WTC11 (cell line): ENCODE results near the gene ZXDC.

Source experiments
- ATF1 ChIP-seq: sonication (generic); formaldehyde crosslinking; IDR thresholded peaks from 2 replicates; pipeline ENCODE4 v1.8.1; 2023; ENCODE audit warnings: mild to moderate bottlenecking, moderate library complexity, missing genetic modification reagents
- CTCF ChIP-seq: fragments of 200-600 bp; IDR thresholded peaks from 2 replicates; pipeline ENCODE4 v1.8.0; 2022; ENCODE audit warnings: antibody characterized with exemption
- ESRRA ChIP-seq: sonication (generic); formaldehyde crosslinking; IDR thresholded peaks from 2 replicates; pipeline ENCODE4 v1.8.1; 2022; ENCODE audit warnings: mild to moderate bottlenecking, missing genetic modification reagents, borderline replicate concordance
- PRDM15 ChIP-seq: sonication (generic); formaldehyde crosslinking; IDR thresholded peaks from 2 replicates; pipeline ENCODE4 v1.8.0; 2022; ENCODE audit warnings: missing genetic modification reagents
- PRRX2 ChIP-seq: fragments of 250-450 bp; sonication (Bioruptor Pico); IDR thresholded peaks from 2 replicates; pipeline ENCODE4 v1.8.0; 2021; ENCODE audit warnings: mild to moderate bottlenecking
- SMAD3 ChIP-seq: sonication (generic); formaldehyde crosslinking; IDR thresholded peaks from 2 replicates; pipeline ENCODE4 v1.8.0; 2022; ENCODE audit warnings: missing genetic modification reagents, mild to moderate bottlenecking, borderline replicate concordance
- USF1 ChIP-seq: sonication (generic); formaldehyde crosslinking; IDR thresholded peaks from 2 replicates; pipeline ENCODE4 v1.8.0; 2022; ENCODE audit warnings: mild to moderate bottlenecking, missing genetic modification reagents
- ZBTB21 ChIP-seq: sonication (generic); formaldehyde crosslinking; IDR thresholded peaks from 2 replicates; pipeline ENCODE4 v1.8.1; 2023; ENCODE audit warnings: mild to moderate bottlenecking, missing genetic modification reagents, borderline replicate concordance

- TF ChIP-seq PRDM15 (CRISPR knock-in tag) (no peak), USF1 (CRISPR knock-in tag) (no peak), PRRX2 (CRISPR knock-in tag) (no peak), SMAD3 (CRISPR knock-in tag) (no peak), CTCF (no peak), ZBTB21 (CRISPR knock-in tag) (no peak), ESRRA (CRISPR knock-in tag) (no peak), ATF1 (CRISPR knock-in tag) (no peak)
Observed at GRCh38 chr3:126413693-126414080, 62.0 kb downstream of the ZXDC start.
